GM19438 (cell line): ENCODE data around the gene MCF2L.

Source experiments
- ATAC-seq: cut with Tn5 transposase; IDR thresholded peaks from one replicate; pipeline ENCODE4 v1.9.1; 2021; ENCODE audit warnings: low read depth; ENCODE audit not compliant: unreplicated experiment

Gene MCF2L

DNA sequence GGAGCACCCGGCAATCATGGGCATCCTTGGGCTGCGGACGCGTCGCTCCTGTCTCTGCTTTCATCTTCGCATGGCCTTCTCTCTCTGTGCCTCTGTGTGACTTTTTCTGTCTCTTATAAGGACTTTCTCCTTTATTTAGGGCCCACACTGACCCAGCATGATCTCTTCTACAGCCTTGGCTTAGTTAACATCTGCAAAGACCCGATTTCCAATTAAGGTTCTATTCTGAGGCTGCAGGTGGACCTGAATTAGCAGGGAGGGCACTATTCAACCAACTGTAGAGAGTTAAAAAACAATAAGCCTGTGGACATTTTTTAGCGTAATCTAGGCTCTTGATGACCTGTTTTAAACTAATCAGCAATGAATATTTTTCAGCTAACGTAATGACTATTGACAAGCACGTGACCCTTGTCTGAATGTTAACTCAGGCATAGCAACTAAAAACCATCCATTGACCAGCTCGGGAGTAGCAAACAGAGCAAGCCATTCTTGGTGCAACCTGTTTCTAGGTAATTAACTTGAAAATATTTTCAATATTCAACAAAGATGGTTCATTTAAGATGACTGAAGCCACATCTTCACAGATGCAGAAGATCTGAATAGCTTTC lies 168.8 kb downstream of the MCF2L start:
- no peak for ATAC-seq

DNA sequence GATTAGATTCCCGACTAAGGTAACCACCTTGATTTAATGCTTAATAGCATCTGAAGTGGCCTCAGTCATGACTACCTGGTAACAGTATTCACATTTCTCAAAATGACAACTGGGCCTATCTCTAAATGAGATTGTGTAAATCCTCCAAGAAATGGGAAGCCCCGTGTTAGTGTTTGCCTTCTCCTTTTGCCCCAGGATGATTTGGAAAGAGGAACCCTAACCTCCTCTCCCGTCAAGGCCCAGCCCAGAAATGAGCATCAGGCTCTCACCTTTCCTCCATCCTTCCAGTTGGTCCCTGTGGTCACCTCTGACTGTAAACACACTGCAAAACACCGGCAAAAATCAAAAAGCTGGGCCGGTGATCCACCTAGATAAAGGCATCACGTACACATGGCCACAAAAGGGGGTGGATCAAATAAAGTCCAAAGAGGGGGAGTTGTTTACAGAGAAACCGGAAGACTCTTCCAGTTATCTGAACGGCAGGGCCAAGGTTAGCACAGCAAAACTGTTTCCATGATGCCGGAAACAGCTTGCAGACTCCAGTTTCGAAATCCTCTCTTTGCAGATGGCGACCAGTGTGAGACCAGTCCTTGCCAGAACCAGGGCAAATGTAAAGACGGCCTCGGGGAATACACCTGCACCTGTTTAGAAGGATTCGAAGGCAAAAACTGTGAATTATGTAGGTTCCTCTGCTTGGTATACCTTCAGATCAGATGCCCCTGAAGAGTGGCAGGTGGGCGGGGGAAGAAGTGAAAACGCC lies 170.0 kb downstream of the MCF2L start:
- no peak for ATAC-seq

DNA sequence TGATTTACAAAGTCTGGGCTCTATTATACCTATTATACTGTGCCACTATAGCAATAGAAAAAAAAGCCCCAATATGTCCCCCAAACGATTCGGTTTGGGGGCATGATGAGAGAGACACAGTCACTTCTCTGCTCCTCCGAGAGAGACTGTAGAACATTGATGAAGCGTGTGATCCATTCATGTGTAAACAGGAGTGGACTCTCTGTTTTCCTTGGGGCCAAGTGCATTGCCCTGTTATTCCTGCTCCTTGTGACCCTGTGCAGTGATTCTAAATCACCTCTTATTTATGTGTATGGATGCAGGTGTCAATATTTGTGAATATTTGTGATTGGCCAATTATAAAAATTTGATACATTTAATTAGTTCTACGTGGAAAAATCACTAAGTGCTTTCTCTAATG lies 170.6 kb downstream of the MCF2L start:
- no peak for ATAC-seq

DNA sequence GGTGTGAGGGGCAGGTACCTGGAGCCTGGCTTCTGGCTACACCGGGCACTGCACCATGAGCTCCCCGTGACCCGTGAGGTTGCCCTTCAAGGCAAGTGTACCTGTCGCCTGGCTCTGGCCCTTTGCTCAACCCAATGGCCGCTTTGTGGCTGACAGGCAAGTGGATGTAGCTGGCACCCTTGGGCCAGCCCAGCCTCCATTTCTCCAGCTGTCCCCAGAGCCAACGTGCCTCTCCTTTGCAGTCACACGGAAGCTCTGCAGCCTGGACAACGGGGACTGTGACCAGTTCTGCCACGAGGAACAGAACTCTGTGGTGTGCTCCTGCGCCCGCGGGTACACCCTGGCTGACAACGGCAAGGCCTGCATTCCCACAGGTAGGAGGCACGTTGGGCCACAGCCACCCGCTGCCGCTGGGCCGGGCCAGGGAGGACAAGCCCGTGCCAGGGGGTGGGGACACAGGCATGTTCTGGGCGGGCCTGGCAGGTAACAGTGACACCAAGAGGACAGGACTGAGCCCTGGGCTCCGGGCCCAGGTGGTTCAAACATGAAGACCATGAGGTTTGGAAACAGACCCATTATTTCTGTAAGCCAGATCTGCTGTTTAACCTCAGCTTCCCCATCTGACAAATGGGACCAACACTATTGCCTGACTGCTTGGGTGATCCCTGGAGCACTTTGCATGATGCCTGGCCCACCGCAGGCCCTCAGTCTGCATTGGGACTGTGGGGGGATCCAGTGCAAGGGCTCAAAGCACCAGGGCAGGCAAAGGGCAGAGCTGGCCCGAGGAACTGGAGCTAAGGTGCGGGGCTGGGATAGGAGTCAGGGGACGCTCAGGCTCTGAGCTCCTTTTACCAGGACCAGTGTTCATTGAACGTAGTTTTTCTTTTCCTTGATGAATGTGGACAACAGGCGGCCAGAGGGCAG lies 171.9 kb downstream of the MCF2L start:
- ATAC-seq, result no peak

DNA sequence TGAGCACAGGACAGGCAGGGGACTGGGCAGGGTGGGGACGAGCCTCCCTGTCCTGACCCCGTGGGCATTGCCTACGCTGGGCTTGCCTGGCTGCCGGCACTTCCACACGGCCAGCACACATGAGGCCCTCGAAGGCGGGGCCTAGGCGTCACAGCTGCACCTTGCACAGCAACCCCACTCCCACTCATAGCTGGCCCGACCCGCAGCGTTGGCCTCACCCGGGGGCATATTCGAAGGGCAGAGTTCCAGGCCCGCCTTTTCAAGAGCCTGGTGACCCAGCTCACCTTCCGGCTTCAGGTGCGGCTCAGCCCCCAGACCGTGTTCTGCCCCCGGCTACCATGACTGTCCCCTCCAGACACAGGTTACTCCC lies 172.6 kb downstream of the MCF2L start:
- ATAC-seq, result no peak

DNA sequence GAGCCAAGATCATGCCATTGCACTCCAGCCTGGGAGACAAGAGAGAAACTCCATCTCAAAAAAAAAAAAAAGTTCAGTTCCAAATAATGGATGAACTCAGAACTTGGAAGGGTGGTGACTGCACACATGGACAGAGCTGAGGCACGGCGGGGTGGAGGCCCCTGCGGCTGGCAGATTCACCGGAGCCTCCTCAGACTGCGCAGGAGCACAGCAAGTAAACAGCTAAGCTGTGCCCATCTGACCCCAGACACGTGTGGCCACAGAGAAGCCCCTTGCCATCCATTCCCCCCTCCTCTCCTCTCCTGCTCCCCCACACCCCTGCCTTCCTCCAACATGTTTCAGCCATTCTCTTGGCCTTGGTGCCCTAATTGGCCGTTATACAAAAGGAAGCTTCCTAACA lies 173.9 kb downstream of the MCF2L start:
- no peak for ATAC-seq

DNA sequence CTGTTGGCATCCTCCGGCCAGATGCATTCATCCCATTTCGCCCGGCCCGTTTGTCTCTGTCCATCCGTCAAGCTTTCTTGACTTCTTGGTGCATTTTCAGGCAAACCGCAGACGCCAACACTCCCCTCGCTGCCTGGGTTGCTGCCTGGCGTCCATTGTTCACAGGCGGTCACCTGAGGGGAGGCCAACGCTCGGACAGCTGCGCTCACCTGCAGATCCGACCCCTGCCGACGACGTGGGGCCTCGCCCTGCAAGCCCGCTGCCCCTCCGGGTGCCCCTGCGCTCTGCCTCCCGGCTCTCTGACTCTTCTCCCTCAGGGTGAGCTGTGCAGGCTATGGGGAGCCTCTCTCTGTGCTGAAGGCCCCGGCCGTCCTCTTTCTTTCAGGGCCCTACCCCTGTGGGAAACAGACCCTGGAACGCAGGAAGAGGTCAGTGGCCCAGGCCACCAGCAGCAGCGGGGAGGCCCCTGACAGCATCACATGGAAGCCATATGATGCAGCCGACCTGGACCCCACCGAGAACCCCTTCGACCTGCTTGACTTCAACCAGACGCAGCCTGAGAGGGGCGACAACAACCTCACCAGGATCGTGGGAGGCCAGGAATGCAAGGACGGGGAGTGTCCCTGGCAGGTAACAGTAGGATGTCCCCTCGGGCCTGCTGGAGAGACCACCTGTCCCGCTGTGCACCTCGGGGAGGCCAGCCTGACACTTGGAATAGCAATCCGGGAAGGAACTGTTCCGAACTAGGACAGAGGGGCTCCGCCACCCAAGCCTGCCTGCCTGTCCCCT lies 174.6 kb downstream of the MCF2L start:
- ATAC-seq, result no peak

DNA sequence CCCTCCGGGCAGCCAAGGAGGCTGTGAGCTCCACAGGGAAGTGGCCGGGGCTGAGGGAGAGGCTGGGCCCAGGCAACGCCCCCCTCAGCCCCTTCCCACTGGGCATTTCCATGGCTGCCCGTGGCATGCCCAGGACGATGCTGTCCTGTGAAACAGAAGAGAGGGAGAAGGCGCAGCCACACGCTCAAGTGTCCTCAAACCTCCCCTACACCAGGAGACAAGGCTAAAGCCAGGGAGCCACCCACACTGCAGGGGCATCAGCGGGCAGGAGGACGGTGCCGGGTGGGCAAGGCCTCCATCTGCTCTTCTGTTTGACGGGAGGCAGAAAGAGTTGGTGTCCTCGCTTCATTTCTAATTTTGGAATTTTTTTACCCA lies 175.2 kb downstream of the MCF2L start:
- no peak for ATAC-seq

DNA sequence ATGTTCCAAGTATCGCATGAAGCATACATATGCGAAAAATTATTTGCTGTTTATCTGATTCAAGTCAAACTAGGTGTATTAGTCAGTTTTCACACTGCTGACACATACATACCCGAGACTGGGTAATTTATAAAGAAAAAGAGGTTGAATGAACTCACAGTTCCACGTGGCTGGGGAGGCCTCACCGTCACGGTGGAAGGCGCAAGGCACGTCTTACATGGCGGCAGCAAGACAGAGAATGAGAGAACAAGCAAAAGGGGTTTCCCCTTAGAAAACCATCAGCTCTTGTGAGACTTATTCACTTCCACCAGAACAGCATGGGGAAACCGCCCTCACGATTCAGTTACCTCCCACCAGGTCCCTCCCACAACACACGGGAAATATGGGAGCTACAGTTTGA lies 176.5 kb downstream of the MCF2L start:
- no peak for ATAC-seq

DNA sequence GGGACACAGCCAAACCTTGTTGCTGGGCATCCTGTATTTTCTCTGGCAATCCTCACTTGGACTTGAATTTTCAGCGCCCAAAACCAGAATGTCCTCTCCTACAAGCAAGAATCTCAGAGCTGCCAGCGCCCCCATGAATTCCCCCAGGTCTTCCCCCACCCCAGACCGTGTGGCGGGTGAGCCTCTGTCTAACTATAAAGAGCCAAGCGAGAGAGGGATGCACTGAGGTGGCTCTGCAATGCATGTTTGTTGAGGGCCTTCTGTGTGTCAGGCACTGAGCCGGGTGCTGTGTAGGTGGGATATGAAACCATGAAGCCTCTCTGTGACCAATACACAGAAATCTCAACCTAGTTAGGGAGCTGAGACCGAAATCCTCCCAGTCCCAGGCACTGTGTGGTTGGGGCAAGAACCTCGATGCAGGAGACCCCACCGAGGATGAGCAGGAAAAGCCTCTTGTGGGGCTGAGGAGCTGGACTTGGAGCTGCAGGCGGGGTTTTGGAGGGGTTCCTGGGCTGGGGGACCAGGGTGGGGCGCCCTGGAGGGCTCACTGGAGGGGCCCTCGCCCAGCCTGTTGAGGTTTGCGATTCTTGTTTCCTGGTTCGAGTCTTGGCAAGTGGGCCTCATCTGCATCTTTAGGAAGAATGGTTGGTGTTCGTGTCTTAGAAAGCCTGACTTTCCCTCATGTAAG lies 177.0 kb downstream of the MCF2L start:
- no peak for ATAC-seq

DNA sequence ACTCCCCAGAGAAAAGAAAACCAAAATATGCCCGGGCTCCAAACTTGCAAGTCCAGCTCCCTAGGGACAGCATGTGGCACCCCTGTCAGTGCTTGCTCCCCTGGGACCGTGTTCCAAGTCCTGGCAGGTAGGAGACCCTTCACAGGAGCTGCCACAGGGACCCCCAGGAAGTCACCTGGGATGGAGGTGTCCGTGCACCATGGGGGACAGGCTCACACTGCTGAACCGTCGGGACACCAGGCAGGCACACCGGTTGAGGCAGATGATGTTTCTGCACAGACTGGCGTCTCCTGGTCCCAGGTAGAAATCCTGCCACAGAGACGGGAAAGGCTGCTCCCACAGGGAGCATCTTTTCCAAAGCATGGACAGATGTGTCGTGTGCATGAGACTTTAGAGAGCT lies 177.7 kb downstream of the MCF2L start:
- ATAC-seq, result no peak

DNA sequence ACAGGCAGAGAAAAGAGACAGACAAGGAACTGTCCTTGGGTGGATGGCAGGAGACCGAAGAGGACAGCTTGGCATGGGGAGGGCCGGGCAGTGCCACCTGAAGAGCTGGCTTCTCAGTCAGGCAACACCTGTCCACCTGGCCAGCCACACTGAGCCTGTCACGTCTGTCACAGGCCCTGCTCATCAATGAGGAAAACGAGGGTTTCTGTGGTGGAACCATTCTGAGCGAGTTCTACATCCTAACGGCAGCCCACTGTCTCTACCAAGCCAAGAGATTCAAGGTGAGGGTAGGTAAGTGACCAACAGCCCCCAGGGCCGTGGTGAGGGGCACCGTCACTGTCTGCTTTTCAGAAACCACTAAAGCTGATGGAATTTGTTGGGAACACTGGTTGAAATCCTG lies 178.2 kb downstream of the MCF2L start:
- ATAC-seq, result no peak

DNA sequence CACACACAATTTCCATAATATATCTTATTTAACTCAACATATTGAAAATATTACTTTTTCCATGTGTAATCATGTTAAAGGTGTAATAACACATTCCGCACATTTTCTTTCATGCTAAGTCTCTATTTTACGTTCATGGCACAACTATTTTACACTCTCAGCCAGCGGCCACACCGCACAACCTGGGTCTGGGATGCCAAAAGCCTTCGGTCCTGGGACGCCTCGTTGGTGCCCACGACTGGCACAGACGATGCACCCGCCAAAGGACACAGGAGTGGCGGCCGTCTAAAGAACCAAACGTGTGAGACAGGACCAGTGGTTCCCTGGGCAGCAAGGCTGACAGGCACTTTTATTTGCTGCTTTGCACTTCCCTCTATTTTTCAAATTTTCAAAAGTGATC lies 179.4 kb downstream of the MCF2L start:
- ATAC-seq, result no peak

DNA sequence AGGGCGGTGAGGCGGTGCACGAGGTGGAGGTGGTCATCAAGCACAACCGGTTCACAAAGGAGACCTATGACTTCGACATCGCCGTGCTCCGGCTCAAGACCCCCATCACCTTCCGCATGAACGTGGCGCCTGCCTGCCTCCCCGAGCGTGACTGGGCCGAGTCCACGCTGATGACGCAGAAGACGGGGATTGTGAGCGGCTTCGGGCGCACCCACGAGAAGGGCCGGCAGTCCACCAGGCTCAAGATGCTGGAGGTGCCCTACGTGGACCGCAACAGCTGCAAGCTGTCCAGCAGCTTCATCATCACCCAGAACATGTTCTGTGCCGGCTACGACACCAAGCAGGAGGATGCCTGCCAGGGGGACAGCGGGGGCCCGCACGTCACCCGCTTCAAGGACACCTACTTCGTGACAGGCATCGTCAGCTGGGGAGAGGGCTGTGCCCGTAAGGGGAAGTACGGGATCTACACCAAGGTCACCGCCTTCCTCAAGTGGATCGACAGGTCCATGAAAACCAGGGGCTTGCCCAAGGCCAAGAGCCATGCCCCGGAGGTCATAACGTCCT lies 180.0 kb downstream of the MCF2L start:
- ATAC-seq, result no peak
